ENCODE measurements around the gene SMIM36. TPM values are rescaled to one million over a fixed set of nuclear protein-coding genes. Genes with fewer than 3 reads are reported as not detected.

SMIM36 gene
- total and polyA plus RNA-seq, 2 experiments from 2014 or later, result not detected

DNA sequence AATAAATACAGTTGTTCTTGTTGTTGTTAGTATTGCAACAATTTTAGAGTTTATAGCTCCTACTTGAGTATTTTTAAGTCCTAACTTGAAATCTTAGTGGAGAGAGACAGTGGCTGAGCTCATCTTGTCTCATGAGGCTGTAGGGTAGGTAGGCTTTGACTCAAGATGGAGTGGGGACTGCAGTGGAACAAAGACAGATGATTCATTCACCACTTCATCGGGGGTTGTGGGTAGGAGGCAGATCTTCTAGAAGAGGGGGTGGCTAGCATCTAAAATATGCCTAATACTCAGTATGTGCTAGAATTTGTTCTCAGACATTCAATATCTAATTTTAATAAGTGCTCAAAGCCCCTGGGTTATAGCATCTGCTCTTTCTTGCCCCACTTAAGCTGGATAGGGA is 76.5 kb downstream of the SMIM36 start:
- no peak overlapping the region for H3K4me3 ChIP-seq
- WGBS (ENCODE audit: low lambda C conversion rate, missing lambda C conversion rate), result 94% methylated on average over 1 of the region's 1 CpG
- H3K79me2 ChIP-seq, result no peaks in the 10 kb centered on the region
- no peak overlapping the region for H2AFZ ChIP-seq
- peak overlapping the region; percentile 90 for H3K27ac ChIP-seq
- H3K36me3 ChIP-seq (replicated peaks; ENCODE audit: insufficient read depth, low read depth), result no peaks in the 10 kb centered on the region
- no peak for DNase-seq (ENCODE audit: low spot score)
- H3K9me3 ChIP-seq (ENCODE audit: low read depth), result no peaks in the 10 kb centered on the region
- H3K27me3 ChIP-seq, result no peaks in the 10 kb centered on the region
- peaks cover 27% of the 10 kb centered on the region for H3K4me1 ChIP-seq (ENCODE audit: insufficient read depth)
- H4K20me1 ChIP-seq (ENCODE audit: insufficient read depth, poor library complexity, severe bottlenecking), result no peaks in the 10 kb centered on the region
- no peak for TF ChIP-seq EZH2phosphoT487 (IDR thresholded peaks at IDR 0.05; ENCODE audit: low read depth, severe bottlenecking, unreplicated experiment)
- no peak for TF ChIP-seq EZH2 (IDR thresholded peaks at IDR 0.05; ENCODE audit: borderline replicate concordance)
- TF ChIP-seq, protein P1, sequence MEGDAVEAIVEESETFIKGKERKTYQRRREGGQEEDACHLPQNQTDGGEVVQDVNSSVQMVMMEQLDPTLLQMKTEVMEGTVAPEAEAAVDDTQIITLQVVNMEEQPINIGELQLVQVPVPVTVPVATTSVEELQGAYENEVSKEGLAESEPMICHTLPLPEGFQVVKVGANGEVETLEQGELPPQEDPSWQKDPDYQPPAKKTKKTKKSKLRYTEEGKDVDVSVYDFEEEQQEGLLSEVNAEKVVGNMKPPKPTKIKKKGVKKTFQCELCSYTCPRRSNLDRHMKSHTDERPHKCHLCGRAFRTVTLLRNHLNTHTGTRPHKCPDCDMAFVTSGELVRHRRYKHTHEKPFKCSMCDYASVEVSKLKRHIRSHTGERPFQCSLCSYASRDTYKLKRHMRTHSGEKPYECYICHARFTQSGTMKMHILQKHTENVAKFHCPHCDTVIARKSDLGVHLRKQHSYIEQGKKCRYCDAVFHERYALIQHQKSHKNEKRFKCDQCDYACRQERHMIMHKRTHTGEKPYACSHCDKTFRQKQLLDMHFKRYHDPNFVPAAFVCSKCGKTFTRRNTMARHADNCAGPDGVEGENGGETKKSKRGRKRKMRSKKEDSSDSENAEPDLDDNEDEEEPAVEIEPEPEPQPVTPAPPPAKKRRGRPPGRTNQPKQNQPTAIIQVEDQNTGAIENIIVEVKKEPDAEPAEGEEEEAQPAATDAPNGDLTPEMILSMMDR (IDR thresholded peaks at IDR 0.05; ENCODE audit: poor library complexity), result no peak
- H3K9me2 ChIP-seq (replicated peaks; ENCODE audit: insufficient read depth), result no peaks in the 10 kb centered on the region
- H3K4me2 ChIP-seq, result no peak overlapping the region

GRCh38 chr17:55433629-55434422 is 77.4 kb downstream of the SMIM36 start:
- WGBS (ENCODE audit: low lambda C conversion rate, missing lambda C conversion rate), result 52% methylated on average over 7 of the region's 7 CpGs
- peak; percentile 67 for DNase-seq (ENCODE audit: low spot score)
- TF ChIP-seq, protein P1 (IDR thresholded peaks at IDR 0.05; ENCODE audit: poor library complexity), result no peak
- no peak for TF ChIP-seq EZH2 (IDR thresholded peaks at IDR 0.05; ENCODE audit: borderline replicate concordance)
- no peak for TF ChIP-seq EZH2phosphoT487 (IDR thresholded peaks at IDR 0.05; ENCODE audit: low read depth, severe bottlenecking, unreplicated experiment)
- H3K27me3 ChIP-seq, result no peaks in the 10 kb centered on the region
- H3K9me3 ChIP-seq (ENCODE audit: low read depth), result no peaks in the 10 kb centered on the region
- no peaks in the 10 kb centered on the region for H3K9me2 ChIP-seq (replicated peaks; ENCODE audit: insufficient read depth)
- no peaks in the 10 kb centered on the region for H4K20me1 ChIP-seq (ENCODE audit: insufficient read depth, poor library complexity, severe bottlenecking)
- H3K4me3 ChIP-seq, result no peak overlapping the region
- peaks cover 27% of the 10 kb centered on the region for H3K4me1 ChIP-seq (ENCODE audit: insufficient read depth)
- peak overlapping the region; percentile 53 for H3K4me2 ChIP-seq
- H3K79me2 ChIP-seq, result no peaks in the 10 kb centered on the region
- H3K36me3 ChIP-seq (replicated peaks; ENCODE audit: insufficient read depth, low read depth), result no peaks in the 10 kb centered on the region
- H2AFZ ChIP-seq, result no peak overlapping the region
- H3K27ac ChIP-seq, result peak overlapping the region; percentile 90

- H3K36me3 ChIP-seq (replicated peaks; ENCODE audit: insufficient read depth, low read depth), result no peaks in the 10 kb centered on the region
- H3K27ac ChIP-seq, result peak overlapping the region; percentile 90
- TF ChIP-seq, protein P1 (IDR thresholded peaks at IDR 0.05; ENCODE audit: poor library complexity), result no peak
- no peaks in the 10 kb centered on the region for H3K79me2 ChIP-seq
- no peaks in the 10 kb centered on the region for H3K9me2 ChIP-seq (replicated peaks; ENCODE audit: insufficient read depth)
- H3K9me3 ChIP-seq (ENCODE audit: low read depth), result no peaks in the 10 kb centered on the region
- peak; percentile 41 for DNase-seq (ENCODE audit: low spot score)
- H3K4me1 ChIP-seq (ENCODE audit: insufficient read depth), result peaks cover 27% of the 10 kb centered on the region
- H2AFZ ChIP-seq, result no peak overlapping the region
- peak overlapping the region; percentile 53 for H3K4me2 ChIP-seq
- WGBS (ENCODE audit: low lambda C conversion rate, missing lambda C conversion rate), result 18% methylated on average over 7 of the region's 7 CpGs
- no peaks in the 10 kb centered on the region for H4K20me1 ChIP-seq (ENCODE audit: insufficient read depth, poor library complexity, severe bottlenecking)
- H3K27me3 ChIP-seq, result no peaks in the 10 kb centered on the region
- no peak overlapping the region for H3K4me3 ChIP-seq
Measured at GRCh38 chr17:55433029-55433628, 78.1 kb downstream of the SMIM36 start.

All from hepatocyte (in vitro differentiated cells).